Measurements from ENCODE around the gene FAM161B. TPM values are rescaled to one million over a fixed set of nuclear protein-coding genes. Genes with fewer than 3 reads are reported as not detected.

Gene FAM161B
- total RNA-seq, 1 donor from 2014 or later, result 0.53 TPM

DNA sequence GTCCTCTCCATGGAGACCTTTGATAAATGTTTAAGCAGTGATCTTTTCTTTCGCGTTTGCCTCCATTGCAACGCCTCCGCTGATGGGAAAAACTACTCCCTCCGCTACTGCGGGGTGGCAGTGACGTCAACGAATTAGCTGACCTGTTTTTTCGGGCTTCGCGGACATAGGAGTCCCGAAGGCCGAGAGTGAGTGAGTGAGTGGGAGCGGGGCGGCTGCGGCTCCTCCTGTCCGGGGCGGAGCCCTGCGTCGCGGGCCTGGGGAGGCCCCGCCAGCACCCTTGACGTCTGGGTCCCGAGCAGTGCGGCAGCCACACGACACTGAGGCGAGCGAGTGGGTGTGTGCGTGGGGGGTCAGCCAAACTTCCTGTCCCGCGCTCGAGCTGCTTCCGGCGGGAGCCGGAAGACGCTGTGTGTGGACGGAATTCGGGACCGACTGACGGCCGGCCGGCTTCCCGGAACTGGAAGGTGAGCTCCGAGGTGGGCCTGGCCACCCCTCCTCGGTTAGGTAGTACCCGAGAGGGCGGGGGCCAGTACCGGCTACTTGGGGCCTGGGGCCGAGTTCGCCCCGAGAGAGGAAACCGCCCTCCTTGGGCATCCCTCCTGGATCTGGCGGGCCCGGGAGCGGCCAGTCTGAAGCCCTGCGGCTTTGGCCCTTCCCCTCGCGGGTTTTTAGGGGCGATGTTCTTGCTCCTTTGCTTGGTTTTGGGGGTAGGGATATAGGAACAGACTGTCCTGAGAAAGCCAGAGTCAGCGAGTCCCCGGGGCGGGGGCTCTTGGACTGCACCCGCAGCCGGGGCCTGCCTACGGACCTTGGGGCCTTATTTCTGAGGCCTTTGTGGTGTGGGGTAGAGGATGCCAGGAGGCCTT, 63.2 kb downstream of the FAM161B start, which contains the start of gene ZNF410:
Gene ZNF410, plus strand, starts transcription at position 411 of the 869 bp plus-strand sequence. CDS start 5,317 bp downstream, outside the sequence.
- no peak for TF ChIP-seq CTCF (IDR thresholded peaks at IDR 0.05)
- Histone ChIP-seq H3K4me1 (peaks cover 10 to 13% of the 10 kb centered on the region in 2 donors), H3K27me3 (no peaks in the 10 kb centered on the region), H3K4me3 (peak within 1 kb of the TSS; percentile 80 to 95), H3K9me3 (no peaks in the 10 kb centered on the region), H3K36me3 (no peaks in the 10 kb centered on the region), H3K27ac (peak within 1 kb of the TSS; percentile 96)
- peak; percentile 82 to 98 for DNase-seq (ENCODE audit: low spot score in 2 of 2)
- intact Hi-C loops (cut with DNase I), result loop anchor here (1.0 to 5.0 kb wide), 5 partner anchors 34 to 242 kb away; partner anchors contain the start of genes BBOF1, DNAL1 and ENTPD5

- Histone ChIP-seq H3K27ac (no peak overlapping the region), H3K27me3 (no peaks in the 10 kb centered on the region), H3K4me3 (no peak overlapping the region), H3K9me3 (no peaks in the 10 kb centered on the region), H3K36me3 (no peaks in the 10 kb centered on the region), H3K4me1 (peaks cover 10 to 13% of the 10 kb centered on the region in 2 donors)
- intact Hi-C loops (cut with DNase I), result loop anchor here (5.0 kb wide), 1 partner anchor 97 kb away; no protein-coding TSS in a partner anchor
- TF ChIP-seq CTCF (IDR thresholded peaks at IDR 0.05), result no peak
- no peak for DNase-seq (ENCODE audit: low spot score in 2 of 2)
Observed at GRCh38 chr14:73884438-73885190, 65.3 kb downstream of the FAM161B start.

Other genes starting within 250 kb of the FAM161B start
- 30.2 TPM for gene PNMA1, start 235.7 kb downstream of the FAM161B start, total RNA-seq
- gene PTGR2, start 98.3 kb downstream of the FAM161B start, total RNA-seq, result 2.3 TPM
- gene ZNF410, start 63.2 kb downstream of the FAM161B start, total RNA-seq, result 33.6 TPM
- gene COQ6, start 208 bp upstream of the FAM161B start, total RNA-seq, result 6.7 TPM
- gene ENTPD5, start 69.2 kb upstream of the FAM161B start, total RNA-seq, result 2.6 TPM
- gene BBOF1, start 69.3 kb upstream of the FAM161B start, total RNA-seq, result 16.2 TPM
- gene ALDH6A1, start 134.4 kb upstream of the FAM161B start, total RNA-seq, result 4.9 TPM
- 1.1 TPM for gene LIN52, start 134.9 kb upstream of the FAM161B start, total RNA-seq

Data from ascending aorta (tissue), 2 donors.